ENCODE data around the gene AMFR. TPM values are rescaled to one million over a fixed set of nuclear protein-coding genes. Genes with fewer than 3 reads are reported as not detected.

Gene AMFR
- total and polyA plus RNA-seq, 2 of the 13 experiments (the other 11 are each of a cell fraction or from before 2014, with no cell fraction given), result 52.9 to 108 TPM

- DNase-seq (ENCODE audit: low spot score) (no peak), ATAC-seq (no peak), FAIRE-seq (no peak)
- in situ Hi-C loops (cut with HindIII; ENCODE audit: extremely low pct_ligation_motif_present, low pct_unique_long_range_greater_than_20kb), result loop anchor here (25.0 kb wide), 1 partner anchor 856 kb away; no protein-coding TSS in a partner anchor
- H3K9me3 ChIP-seq (ENCODE audit: low read length), result no peaks in the 10 kb centered on the region
- H3K9ac ChIP-seq (ENCODE audit: insufficient read depth, low read depth, low read length), result no peak overlapping the region
- TF ChIP-seq USF2 (IDR thresholded peaks at IDR 0.05; ENCODE audit: low read depth, low read length), result no peak
- TF ChIP-seq USF2 (CRISPR knock-in tag; IDR thresholded peaks at IDR 0.05; ENCODE audit: borderline replicate concordance), result no peak
- no peak for TF ChIP-seq ZNF761 (CRISPR knock-in tag; conservative IDR thresholded peaks at IDR 0.05)
- no peak for TF ChIP-seq NPAS2 (CRISPR knock-in tag; IDR thresholded peaks at IDR 0.05; ENCODE audit: borderline replicate concordance)
- TF ChIP-seq ZNF367 (CRISPR knock-in tag; IDR thresholded peaks at IDR 0.05; ENCODE audit: borderline replicate concordance), result no peak
- TF ChIP-seq NBN (conservative IDR thresholded peaks at IDR 0.05), result no peak
- TF ChIP-seq KDM4B (CRISPR knock-in tag; IDR thresholded peaks at IDR 0.05), result no peak
- WGBS (ENCODE audit: low lambda C conversion rate), result 0% methylated on average over 1 of the region's 1 CpG
- no peak overlapping the region for H3K27ac ChIP-seq (ENCODE audit: extremely low read length, insufficient read depth, low read length)
- H3K4me1 ChIP-seq (ENCODE audit: insufficient read depth, low read length), result no peaks in the 10 kb centered on the region
- ChIA-PET POLR2A (no interaction called here), CTCF (ENCODE audit: low intra/inter-chr PET ratio, low total read pairs) (interaction anchor here (1.3 to 2.9 kb wide), 5 partner anchors 38 to 854 kb away, joined by 3 to 24 read pairs (median 9); no protein-coding TSS in a partner anchor)
- H3K27me3 ChIP-seq (ENCODE audit: control insufficient read depth in 1 of 2, insufficient read depth in 2 of 2, low read length in 2 of 2), result peaks cover 3 to 64% of the 10 kb centered on the region in 2 experiments
- H3K4me3 ChIP-seq (replicated peaks in 1 of 3; ENCODE audit: insufficient read depth in 1 of 3, low read depth in 2 of 3, low read length in 3 of 3), result no peak overlapping the region
- no peak overlapping the region for H3K4me2 ChIP-seq (ENCODE audit: low read depth, low read length)
- no peaks in the 10 kb centered on the region for H3K79me2 ChIP-seq (ENCODE audit: insufficient read depth, low read length)
- intact Hi-C loops (cut with micrococcal nuclease; ENCODE audit: unreplicated experiment), result loop anchor here (1.0 to 5.0 kb wide), 2 partner anchors 116 to 374 kb away; no protein-coding TSS in a partner anchor
- no peak overlapping the region for H2AFZ ChIP-seq (ENCODE audit: low read length)
- no peaks in the 10 kb centered on the region for H4K20me1 ChIP-seq (ENCODE audit: insufficient read depth, low read length)
- H3K36me3 ChIP-seq (replicated peaks in 1 of 2; ENCODE audit: control insufficient read depth in 1 of 2, insufficient read depth in 2 of 2, low read length in 2 of 2), result no peaks in the 10 kb centered on the region
- no TSS peak for BruUV-seq (replicated peaks)
Observed at GRCh38 chr16:56318827-56319140, 106.6 kb downstream of the AMFR start.
